ENCODE results near the gene FBXO42. TPM values are rescaled to one million over a fixed set of nuclear protein-coding genes. Genes with fewer than 3 reads are reported as not detected.

FBXO42 gene
- total and polyA plus RNA-seq, 2 of the 13 experiments (the other 11 are each of a cell fraction or from before 2014, with no cell fraction given), result 7.6 to 17.5 TPM

DNA sequence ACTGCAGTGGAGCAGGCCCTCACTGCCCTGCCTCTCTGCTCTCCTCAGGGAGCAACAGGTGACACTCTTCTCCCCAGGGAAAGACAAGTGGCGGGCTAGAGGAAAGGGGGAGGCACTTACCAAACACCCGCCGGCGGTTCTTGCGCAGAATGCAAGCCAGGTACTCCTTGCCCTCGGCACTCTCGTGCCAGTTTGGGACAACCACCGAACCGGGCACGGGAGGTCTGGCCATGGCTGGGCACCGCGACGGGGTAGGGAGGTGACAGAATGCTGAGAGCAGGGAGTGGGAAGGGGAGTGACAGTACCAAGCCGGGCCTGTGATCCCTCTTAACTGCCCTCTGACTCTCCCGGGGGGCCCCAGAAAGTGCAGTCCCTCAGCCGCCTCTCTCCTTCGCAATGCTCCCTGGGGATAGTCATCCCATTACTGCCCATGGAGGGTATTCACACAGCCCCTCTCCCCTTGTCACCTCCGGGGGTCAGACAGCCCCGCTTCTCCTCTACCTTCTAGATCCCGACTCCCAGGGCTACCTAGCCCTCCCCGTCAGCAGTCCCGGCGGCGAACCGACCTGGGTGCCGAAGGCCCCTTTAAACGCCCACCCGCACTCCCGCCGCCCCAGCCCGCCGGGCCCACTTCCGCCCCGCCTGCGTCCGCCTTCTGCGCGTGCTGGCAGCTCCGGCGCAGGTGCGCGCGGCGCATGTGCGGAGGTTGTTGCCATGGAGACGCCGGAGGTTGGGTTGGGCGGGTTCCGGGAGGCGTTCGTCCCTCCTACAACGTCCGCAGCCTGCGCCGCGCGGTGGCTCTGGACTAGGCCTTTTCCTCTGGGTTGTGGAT, 115.6 kb downstream of the FBXO42 start, which contains the start of gene CPLANE2 (continued):
- TF ChIP-seq ZNF10 (CRISPR knock-in tag; IDR thresholded peaks at IDR 0.05; ENCODE audit: borderline replicate concordance, low read depth), result no peak
- no peak; the same call in 1 of the 2 replicates for TF ChIP-seq NR2C2 (CRISPR knock-in tag; IDR thresholded peaks at IDR 0.05; ENCODE audit: borderline replicate concordance)
- TF ChIP-seq, protein P1, sequence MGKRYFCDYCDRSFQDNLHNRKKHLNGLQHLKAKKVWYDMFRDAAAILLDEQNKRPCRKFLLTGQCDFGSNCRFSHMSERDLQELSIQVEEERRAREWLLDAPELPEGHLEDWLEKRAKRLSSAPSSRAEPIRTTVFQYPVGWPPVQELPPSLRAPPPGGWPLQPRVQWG (CRISPR knock-in tag; IDR thresholded peaks at IDR 0.05; ENCODE audit: borderline replicate concordance, low read depth), result no peak
- TF ChIP-seq, protein P2, sequence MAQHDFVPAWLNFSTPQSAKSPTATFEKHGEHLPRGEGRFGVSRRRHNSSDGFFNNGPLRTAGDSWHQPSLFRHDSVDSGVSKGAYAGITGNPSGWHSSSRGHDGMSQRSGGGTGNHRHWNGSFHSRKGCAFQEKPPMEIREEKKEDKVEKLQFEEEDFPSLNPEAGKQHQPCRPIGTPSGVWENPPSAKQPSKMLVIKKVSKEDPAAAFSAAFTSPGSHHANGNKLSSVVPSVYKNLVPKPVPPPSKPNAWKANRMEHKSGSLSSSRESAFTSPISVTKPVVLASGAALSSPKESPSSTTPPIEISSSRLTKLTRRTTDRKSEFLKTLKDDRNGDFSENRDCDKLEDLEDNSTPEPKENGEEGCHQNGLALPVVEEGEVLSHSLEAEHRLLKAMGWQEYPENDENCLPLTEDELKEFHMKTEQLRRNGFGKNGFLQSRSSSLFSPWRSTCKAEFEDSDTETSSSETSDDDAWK (CRISPR knock-in tag; IDR thresholded peaks at IDR 0.05), result no peak
- peak; percentile 56; the same call in 1 of the 2 replicates for TF ChIP-seq MAZ (IDR thresholded peaks at IDR 0.05; ENCODE audit: borderline replicate concordance, low read depth, low read length)
- 0 out of 2 replicates have a peak, but pooled peaks have one; percentile 32 for TF ChIP-seq MAZ (CRISPR knock-in tag; IDR thresholded peaks at IDR 0.05; ENCODE audit: low read depth)
- peak; percentile 42; the same call in 1 of the 2 replicates for TF ChIP-seq ZNF274 (CRISPR knock-in tag; IDR thresholded peaks at IDR 0.05)
- TF ChIP-seq MXD4 (CRISPR knock-in tag; IDR thresholded peaks at IDR 0.05), result peak; percentile 86
- TF ChIP-seq AGO2 (optimal IDR thresholded peaks at IDR 0.05; ENCODE audit: low read depth, low read length), result no peak
- TF ChIP-seq, protein P3, sequence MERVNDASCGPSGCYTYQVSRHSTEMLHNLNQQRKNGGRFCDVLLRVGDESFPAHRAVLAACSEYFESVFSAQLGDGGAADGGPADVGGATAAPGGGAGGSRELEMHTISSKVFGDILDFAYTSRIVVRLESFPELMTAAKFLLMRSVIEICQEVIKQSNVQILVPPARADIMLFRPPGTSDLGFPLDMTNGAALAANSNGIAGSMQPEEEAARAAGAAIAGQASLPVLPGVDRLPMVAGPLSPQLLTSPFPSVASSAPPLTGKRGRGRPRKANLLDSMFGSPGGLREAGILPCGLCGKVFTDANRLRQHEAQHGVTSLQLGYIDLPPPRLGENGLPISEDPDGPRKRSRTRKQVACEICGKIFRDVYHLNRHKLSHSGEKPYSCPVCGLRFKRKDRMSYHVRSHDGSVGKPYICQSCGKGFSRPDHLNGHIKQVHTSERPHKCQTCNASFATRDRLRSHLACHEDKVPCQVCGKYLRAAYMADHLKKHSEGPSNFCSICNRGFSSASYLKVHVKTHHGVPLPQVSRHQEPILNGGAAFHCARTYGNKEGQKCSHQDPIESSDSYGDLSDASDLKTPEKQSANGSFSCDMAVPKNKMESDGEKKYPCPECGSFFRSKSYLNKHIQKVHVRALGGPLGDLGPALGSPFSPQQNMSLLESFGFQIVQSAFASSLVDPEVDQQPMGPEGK (CRISPR knock-in tag; IDR thresholded peaks at IDR 0.05), result peak; percentile 40; the same call in 1 of the 2 replicates
- TF ChIP-seq MEIS2 (CRISPR knock-in tag; IDR thresholded peaks at IDR 0.05), result 0 out of 2 replicates have a peak, but pooled peaks have one; percentile 52
- peak; percentile 69; the same call in 1 of the 2 replicates for TF ChIP-seq ZNF563 (CRISPR knock-in tag; IDR thresholded peaks at IDR 0.05)
- no peak for TF ChIP-seq SRSF4 (IDR thresholded peaks at IDR 0.05; ENCODE audit: low read depth, low read length, poor library complexity, severe bottlenecking)
- TF ChIP-seq GABPB1 (CRISPR knock-in tag; IDR thresholded peaks at IDR 0.05), result peak; percentile 86
- TF ChIP-seq, protein P4, sequence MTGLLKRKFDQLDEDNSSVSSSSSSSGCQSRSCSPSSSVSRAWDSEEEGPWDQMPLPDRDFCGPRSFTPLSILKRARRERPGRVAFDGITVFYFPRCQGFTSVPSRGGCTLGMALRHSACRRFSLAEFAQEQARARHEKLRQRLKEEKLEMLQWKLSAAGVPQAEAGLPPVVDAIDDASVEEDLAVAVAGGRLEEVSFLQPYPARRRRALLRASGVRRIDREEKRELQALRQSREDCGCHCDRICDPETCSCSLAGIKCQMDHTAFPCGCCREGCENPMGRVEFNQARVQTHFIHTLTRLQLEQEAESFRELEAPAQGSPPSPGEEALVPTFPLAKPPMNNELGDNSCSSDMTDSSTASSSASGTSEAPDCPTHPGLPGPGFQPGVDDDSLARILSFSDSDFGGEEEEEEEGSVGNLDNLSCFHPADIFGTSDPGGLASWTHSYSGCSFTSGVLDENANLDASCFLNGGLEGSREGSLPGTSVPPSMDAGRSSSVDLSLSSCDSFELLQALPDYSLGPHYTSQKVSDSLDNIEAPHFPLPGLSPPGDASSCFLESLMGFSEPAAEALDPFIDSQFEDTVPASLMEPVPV (CRISPR knock-in tag; IDR thresholded peaks at IDR 0.05), result peak; percentile 22; the same call in 1 of the 2 replicates
- peak; percentile 24; the same call in 1 of the 2 replicates for TF ChIP-seq NAIF1 (CRISPR knock-in tag; IDR thresholded peaks at IDR 0.05; ENCODE audit: borderline replicate concordance)
- TF ChIP-seq HNRNPL (IDR thresholded peaks at IDR 0.05; ENCODE audit: low read depth, low read length), result peak; percentile 86
- TF ChIP-seq, protein P5, sequence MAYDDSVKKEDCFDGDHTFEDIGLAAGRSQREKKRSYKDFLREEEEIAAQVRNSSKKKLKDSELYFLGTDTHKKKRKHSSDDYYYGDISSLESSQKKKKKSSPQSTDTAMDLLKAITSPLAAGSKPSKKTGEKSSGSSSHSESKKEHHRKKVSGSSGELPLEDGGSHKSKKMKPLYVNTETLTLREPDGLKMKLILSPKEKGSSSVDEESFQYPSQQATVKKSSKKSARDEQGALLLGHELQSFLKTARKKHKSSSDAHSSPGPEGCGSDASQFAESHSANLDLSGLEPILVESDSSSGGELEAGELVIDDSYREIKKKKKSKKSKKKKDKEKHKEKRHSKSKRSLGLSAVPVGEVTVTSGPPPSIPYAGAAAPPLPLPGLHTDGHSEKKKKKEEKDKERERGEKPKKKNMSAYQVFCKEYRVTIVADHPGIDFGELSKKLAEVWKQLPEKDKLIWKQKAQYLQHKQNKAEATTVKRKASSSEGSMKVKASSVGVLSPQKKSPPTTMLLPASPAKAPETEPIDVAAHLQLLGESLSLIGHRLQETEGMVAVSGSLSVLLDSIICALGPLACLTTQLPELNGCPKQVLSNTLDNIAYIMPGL (CRISPR knock-in tag; IDR thresholded peaks at IDR 0.05; ENCODE audit: borderline replicate concordance in 1 of 2, low read depth in 1 of 2), result peak in 1 of 2 experiments; percentile 31; a peak in 1 of 4 replicates
- no peak for TF ChIP-seq ZNF432 (CRISPR knock-in tag; IDR thresholded peaks at IDR 0.05; ENCODE audit: borderline replicate concordance)
